Fibroblast of skin of right quadriceps (primary cell): ENCODE results near the gene USP24.

Source experiments
- DNase-seq: peaks from one replicate; pipeline ENCODE4 v3.0.0-alpha.2; 2013

The USP24 gene

DNA sequence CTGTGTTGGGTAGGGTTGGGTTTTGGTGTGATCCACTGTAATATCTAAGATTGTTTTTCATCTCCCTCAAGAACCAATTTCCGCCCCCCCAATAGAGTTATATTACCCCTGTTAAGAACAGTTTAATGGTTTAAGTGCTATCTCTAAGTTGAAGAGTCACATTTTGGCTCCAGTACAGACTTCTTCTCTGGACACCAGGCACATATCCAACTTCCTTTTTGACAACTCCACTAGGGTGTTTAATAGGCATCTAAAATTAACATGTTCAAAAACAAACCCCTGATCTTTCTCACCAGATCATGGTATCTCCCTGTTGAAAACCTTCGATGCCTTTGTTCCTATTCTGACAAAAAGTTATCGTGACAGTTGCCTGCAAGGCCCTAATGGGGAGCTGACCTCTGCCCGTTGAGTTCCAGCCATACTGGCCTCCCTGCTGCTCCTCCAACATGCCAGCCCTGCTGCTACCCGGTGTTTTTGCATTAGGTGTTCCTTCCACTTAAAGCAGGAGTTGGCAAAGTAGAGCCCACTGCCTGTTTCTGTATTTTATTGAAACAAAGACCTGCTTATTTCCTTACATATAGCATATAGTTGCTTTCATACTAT is 18.6 kb downstream of the USP24 start:
- no peak for DNase-seq

DNA sequence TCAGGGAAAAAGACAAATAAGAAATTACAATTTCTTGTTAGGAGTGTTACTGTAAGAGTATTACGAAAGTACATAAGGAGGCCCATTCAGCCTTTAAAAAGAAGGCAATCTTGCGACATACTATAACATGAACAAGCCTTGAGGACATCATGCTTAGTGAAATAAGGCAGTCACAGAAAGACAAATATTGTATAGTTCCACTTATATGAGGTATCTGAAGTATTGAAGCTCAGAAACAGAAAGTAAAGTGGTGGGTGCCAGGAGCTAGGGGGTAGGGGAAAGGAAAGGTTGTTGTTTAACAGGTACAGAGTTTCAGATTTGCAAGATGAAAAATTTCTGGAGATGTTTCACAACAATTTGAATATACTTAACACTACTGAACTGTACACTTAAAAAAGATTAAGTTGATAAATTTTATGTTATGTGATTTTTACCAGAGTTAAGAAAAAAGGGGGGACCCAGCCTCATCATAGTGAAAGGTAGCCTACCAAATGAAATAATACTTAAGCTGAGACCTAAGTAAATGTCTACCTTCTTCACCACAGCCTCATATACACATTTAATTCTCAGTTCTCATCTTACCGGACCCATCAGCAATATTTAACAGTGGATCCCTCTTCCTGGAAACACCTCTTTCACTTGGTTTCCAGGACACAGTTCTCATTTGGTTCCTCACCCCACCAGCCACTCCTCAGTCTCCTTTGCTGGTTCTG is 19.5 kb downstream of the USP24 start:
- DNase-seq, result peak; percentile 51

DNA sequence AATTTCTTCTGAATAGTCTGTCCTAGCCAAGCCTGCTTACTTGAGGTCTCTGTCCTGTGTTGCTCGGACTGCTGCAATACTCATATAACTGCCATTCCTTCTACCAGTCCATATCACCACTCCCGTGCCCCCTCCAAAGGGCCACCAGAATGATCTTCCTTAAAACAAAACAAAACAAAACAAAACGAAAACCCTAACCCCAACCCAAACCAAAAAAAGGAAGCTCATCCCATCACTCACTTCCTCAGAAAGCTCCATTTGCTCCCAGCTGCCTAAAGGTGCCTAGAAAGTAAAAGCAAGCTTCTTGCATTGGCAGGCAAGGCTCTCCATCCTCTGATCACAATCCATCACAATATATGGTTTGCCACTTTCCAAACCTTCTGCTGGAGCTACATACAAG is 20.3 kb downstream of the USP24 start:
- no peak for DNase-seq

DNA sequence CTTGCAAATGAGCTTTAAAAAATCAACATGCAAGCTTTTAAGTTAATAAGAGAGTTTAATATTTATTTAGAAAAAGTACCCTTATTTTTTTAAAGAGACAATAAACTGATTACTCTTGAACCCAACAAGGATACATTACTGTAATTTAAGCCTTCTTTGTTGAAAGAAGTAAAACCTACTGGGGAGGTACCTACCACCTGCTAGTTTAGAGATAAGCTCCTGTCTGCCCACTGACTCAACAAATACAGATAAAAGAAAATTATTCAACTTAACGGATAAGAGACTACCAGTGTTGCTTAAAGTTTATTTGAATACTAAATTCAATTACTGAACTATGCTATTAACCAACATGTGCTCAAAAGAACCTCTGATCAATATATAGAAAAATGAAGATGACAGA is 23.1 kb downstream of the USP24 start:
- DNase-seq, result no peak

DNA sequence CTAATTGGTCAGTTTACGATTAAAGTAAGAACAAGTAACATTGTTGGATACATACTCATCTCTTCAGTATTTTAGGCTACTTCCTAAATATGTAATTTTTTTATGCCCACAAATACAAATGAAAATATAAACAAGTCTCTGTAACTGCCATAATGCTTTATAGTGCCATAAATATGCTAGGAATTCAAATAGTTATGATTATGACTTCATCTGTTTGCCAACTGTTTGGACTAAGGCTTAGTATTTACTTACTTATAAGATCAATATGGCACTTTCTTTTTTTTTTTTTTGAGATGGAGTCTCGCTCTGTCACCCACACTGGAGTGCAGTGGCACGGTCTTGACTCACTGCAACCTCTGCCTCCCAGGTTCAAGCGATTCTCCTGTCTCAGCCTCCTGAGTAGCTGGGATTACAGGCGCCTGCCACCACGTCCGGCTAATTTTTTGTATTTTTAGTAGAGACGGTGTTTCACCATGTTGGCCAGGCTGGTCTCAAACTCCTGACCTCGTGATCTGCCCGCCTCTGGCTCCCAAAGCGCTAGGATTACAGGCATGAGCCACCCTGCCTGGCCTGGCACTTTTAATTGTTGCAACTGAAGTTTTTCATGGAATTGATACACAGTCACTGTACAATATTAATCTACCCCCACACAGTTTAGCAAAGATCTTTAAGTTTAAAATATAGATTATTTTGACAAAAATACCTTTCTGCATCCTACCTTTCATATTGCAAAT is 23.8 kb downstream of the USP24 start:
- peak; percentile 27 for DNase-seq

DNA sequence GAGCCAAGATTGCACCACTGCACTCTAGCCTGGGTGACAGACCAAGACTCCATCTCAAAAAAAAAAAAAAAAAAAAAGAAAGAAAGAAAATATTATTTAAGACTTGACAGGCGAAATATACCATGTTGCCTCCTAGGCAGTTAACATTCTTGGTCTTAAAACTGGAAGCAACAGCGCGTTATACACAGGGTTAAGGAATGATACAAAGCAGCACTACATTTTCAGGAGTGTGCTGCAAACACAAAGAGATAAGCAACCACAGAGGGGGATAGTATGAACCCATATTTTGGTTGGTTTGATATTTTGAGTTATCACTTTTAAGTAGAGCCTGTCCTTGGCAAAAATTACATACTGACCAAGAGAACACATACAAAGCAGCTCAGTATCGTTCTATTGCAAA is 25.1 kb downstream of the USP24 start:
- no peak for DNase-seq

DNA sequence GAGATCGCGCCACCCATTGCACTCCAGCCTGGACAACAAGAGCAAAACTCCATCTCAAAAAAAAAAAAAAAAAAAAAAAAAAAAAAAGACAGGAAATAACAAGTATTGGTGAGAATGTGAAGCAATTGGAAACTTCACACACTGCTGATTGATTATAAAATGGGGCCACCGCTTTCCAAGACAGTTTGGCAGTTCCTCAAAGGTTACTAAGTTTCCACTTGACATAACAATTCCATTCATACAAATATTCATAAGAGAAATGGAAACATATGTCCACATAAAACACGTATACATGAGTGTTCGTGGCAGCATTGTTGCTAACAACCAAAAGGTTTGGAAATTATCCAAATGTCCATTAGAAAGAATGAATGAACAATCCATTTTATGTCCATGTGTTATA is 26.3 kb downstream of the USP24 start:
- no peak for DNase-seq

DNA sequence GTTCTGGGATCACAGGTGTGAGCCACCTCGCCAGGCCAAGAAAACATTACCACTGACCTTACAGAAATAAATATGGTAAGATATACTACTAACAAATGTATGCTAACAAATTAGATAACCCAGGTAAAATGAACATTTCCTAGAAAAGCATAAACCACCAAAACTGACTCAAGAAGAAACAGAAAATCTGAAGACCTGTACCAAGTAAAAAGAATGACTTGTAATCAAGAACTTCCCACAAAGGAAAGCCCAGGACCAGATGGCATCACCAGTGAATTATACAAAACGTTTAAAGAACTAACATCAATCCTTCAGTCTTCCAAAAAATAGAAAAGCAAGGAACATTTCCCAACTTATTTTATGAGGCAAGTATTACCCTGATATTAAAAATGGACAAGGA is 29.3 kb downstream of the USP24 start:
- no peak for DNase-seq

DNA sequence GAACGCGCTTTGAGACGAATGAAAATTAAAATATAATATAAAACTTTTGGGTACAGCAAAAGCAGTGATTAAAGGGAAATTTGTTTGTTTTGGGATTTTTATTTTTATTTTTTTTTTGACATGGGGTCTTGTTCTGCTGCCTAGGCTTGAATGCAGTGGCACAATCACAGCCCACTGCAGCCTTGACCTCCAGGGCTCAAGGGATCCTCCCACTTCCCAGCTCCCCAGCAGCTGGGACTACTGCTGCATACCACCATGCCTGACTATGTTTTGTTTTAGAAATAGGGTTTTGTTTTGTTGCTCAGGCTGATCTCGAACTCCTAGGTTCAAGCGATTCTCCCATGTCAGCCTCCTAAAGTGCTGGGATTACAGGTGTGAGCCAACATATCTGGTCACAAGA is 30.3 kb downstream of the USP24 start:
- DNase-seq, result no peak

DNA sequence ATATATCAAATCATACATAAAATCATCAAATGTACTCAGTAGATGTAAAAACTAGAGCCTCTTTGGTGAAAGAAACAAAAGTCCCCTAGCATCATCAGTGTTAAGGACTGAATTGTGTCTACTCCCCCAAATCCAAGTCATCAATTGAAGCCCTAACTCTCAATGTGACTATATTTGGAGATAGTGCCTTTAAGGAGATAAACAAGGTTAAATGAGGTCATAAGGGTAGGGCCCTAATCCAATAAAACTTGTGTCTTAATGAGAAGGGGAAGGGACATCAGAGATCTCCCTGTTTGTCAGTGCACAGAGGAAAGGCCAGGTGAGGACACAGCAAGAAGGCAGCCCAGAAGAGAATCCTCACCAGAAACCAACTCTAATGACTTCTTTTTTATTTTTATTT is 33.5 kb downstream of the USP24 start:
- no peak for DNase-seq

DNA sequence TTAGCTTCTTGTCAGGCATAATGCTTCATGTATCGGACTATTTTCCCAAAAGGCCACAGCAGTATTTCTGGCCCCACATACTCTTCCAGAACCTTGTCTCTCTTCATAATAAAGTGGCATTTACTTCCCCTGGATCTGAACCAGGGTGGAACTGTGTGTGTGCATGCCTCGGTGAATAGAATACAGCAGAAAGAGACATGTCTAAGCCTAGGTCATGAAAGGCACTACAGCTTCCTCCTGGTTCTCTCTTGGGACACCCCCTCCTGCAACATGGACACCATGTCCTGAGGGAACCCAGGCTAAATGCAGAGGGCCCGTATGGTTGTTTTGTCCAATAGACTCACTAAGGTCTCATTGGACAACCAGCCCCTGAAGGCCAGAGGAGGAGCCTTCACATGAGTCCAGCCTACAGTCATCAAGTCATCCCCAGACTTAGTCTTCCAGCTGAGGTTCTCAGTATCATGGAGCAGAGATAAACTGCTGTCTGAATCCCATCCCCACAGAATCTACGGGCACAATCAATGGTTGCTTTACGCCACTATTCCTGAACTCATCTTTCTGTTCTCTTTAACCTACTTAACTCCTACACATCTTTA is 35.0 kb downstream of the USP24 start:
- DNase-seq, result no peak

DNA sequence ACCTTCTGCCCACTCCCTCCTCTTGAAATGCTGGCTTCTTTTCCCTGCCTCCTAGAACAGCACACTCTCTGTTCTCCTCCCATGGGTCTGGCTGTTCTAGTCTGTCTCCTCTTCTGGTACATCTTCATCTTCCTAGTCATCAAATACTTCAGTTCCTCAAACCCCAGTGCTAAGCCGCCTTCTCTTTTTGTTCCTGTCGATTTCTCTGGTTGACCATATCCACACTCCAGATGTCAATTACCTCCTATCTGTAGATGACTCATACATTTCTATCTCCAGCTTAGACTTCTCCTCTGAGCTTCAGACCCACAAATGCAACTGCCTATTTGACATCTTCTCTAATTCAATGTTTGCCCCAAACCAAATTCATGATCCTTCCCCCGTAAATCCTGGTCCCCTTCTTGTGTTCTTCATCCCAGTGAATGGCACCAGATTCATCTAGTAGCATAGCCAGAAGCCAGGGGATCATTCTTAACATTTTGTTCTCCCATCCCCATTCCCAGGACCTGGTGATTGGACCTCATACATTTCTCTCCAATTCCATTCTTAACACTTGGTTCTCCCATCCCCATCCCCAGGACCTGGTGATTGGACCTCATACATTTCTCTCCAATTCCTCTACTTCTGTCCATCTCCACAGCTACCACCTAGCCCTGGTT is 35.9 kb downstream of the USP24 start:
- DNase-seq, result no peak

DNA sequence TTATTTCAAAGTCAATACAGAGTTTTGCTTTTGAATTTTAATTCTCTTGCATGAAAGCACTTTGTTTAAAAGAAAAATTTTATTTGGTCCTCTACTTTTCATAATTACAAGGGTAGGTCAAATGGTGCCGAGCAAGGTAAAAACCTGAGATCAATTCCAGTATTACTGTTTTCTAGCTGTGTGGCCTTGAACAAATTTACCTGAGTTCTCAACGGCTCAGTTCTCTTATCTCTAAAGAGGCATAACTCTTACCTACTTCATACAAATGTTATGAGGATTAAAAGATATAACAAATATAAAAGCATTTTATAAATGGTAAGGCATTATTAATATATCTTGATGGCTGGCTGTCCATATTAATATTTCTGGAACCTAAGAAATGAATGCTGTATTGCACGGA is 42.5 kb downstream of the USP24 start:
- no peak for DNase-seq

DNA sequence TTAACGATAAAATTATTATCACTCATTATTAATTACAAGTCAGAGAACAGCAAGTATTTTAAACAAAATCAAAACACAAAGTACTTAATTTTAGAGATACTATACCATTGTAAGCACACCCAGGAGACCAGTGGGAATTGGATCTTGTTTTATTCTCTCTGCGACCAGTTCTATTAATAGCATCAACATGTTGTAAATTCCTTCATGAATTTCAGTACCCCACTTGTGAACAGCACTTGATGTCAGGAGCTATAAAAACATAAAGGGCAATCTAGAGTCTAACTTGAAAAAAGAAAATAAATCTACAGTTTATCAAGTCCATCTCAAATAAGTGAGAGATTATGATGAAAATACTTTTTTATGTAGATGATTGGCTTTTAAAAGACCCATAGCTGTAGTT is 42.9 kb downstream of the USP24 start:
- DNase-seq, result peak; percentile 14

DNA sequence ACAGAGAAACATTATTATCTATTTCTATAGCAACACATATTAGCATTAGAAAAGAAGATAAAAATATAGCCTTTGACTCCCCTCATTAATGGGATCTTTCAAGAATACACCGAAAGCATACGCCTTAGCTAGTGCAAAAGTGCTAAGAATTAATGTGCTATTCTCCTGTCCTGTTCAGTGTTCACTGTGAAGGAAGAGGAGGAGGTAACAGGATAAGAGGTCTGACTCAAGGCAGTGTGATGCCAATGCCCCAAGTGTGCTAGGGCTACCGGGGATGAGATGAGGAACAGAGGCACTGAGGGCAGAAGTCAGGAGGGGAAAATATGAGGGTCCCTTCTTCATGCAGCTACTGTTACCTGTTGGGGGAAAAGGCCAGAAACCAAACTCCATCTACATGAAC is 43.5 kb downstream of the USP24 start:
- no peak for DNase-seq

DNA sequence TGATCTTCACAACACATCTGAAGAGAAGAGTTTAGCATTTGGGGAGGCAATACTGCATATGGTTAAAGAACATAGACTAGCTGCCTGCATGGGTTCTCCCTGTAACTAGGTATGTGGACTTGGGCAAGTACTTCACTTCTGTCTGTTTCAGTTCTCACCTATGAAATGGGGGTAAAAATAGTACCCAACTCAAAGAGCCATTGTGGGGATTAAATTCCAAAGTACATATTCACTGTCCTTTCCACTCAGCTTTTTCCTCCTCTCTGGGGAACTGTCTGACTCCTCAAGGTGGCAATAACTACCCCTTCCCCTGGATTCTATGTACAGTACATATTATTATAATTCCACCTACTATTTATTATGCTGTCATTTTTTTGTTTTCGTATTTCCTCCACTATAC is 44.7 kb downstream of the USP24 start:
- no peak for DNase-seq

DNA sequence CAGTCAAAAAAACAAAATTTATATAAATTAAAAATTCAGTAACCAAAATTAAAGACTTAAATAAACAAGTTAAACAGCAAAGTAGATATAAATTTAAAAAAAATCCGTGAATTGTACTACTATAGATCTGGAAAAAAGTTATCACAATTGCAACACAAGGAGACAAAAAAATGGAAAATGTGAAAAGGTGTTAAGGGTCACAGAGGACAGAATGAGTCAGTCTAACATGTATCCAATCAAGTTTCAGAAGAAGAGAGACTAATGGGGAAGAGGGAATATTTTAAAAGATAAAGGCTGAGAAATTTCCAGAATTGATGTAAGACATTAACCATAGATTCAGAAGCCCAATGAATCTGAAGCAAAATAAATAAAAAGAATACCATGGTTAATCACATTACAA is 46.0 kb downstream of the USP24 start:
- DNase-seq, result no peak

DNA sequence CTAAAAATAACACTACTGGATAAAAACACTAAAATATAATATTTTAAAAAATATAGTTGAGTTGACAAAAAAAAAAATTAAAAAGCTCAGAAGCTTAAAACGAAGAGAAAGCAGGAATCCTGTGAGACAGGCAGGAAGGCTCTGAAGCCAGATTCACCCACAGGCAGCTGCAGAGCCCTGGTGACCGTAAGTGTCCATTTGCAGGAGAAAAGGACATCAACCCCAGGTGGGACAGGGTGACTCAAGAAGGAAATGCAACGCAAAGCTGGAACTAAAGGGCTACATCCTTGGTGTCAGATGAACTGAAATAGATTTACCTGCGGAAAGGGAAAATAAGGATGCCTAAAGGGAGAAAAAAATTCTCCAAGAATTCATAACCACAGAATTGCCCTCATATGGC is 46.8 kb downstream of the USP24 start:
- no peak for DNase-seq

DNA sequence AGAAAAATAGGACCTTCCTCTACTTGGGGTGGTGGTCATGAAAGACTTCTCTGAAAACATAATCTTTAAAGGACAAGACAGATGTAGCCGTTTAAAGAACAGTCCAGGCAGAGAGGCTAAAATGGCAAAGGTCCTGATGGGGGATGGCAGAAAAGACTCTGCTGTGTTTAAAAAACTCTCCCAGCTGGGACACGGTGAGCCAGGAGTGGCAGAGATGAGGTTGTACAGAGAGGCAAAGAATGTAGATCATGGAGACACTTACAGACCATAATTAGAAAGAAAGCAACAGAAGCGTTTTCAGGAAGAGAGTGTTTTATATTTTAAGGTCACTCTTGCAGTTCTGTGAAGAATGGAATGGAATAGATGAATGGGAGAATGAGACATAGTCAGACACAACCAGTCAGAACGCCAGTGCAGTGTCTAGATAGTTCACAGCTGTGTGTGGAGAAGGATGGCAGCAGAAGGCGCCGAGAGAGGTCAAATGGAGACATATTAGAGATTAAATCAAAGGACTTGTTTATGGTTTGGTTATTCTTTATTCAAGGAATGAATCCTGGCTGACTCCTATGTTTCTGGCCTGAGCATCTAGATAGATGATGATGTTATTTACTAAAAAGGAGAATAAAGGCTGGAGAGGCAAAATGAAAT is 47.8 kb downstream of the USP24 start:
- no peak for DNase-seq

DNA sequence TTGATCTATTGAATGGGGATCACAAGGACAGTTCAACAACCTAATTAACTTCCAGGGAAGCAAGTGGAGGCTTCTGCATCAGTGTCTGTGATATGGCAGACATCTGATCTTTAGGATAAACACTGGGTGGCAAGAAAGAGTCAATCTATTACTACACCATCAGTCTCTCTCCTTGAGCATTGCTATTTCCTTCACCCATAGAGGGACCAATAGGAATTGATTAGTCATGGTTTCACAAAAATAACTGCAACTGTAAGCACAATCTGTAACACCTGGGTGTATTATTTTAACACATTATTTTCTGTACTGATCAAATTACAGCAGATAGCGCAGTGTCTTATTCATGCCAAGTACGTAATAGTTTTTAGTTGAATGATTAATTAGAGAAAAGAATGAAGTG is 50.3 kb downstream of the USP24 start:
- no peak for DNase-seq

DNA sequence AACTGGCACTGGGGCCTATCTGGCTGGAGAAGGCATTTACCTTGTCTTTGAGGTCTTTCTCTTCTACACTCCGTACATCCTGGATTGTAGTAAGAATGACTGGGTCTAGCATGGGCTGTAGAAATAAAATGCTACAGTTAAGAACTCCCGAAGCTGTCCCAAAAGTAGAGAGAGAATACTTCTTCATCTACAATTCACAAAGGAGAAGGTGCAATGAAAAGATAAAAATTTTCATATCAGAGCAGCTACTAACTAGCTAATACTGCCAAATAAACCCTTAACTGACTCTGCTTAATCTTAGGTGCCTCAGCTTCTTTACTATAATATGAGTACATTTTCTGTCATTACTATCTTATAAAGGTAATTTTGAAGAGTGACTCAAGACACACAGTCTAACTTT is 55.6 kb downstream of the USP24 start:
- DNase-seq, result no peak

DNA sequence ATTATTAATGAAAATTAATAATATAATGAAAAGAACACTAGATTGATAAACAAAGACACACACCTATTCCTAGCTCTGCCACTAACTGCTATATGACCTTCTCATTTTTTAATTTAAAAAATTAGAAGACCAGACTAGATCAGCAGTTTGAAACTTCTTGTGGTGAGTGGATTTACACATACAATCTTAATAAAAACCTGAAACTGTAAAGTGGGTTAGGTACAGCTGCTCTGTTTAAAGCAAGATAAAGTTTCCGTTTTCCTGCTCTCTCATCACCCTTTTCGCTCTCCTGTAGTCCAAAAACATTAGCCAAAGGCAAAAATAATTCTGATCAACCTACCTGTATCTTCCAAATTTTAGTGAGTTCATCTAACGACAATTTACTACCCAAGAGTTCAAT is 58.6 kb downstream of the USP24 start:
- DNase-seq, result no peak

DNA sequence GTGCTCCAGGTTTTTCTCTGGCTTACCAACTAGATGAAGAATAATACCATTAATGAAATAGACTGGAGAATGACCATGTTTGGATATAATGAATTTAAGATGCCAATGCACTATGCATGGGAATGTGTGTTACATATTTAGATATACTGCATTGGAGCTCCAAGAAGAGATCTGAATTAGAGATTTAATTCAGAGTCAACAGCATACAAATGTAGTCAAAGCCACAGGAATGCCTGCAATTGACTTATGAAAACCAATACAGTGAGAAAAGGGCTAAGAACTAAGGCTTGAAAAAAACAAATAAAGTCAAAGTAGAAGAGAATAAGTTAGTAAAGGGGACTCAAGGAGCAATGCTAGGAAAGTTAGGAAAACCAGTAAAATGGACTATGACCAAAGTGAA is 59.1 kb downstream of the USP24 start:
- peak; percentile 53 for DNase-seq
